K562 (cell line): Measurements from ENCODE around the gene TAF12. TPM values are rescaled to one million over a fixed set of nuclear protein-coding genes. Genes with fewer than 3 reads are reported as not detected.

Experiments used
- DACH1 ChIP-seq: fragments of 450-650 bp; IDR thresholded peaks from 2 replicates; pipeline ENCODE4 v1.6.1; 2018; ENCODE audit not compliant: partially characterized antibody
- EP400 ChIP-seq: fragments of 450-650 bp; IDR thresholded peaks from 2 replicates; pipeline ENCODE4 v1.6.1; 2017; ENCODE audit warnings: antibody characterized with exemption, mild to moderate bottlenecking, moderate library complexity
- ERF ChIP-seq: fragments of 450-650 bp; formaldehyde crosslinking; IDR thresholded peaks from 2 replicates; pipeline ENCODE4 v1.4.0; 2020; ENCODE audit warnings: mild to moderate bottlenecking, mixed read lengths
- HMG20B ChIP-seq: fragments of 250-450 bp; sonication (Bioruptor Pico); IDR thresholded peaks from 2 replicates; pipeline ENCODE4 v1.5.0; 2021; ENCODE audit warnings: mild to moderate bottlenecking
- HNRNPUL1 ChIP-seq: fragments of 200-400 bp; formaldehyde crosslinking; IDR thresholded peaks from 2 replicates; pipeline ENCODE4 v1.6.1; 2017; ENCODE audit warnings: low read length
- NONO ChIP-seq, 2 experiments: fragments of 200-400 bp in 1 of 2; fragments of 450-650 bp in 1 of 2; formaldehyde crosslinking in 1 of 2; IDR thresholded peaks; 2 replicates each; pipeline ENCODE4 v1.6.1; 2017; ENCODE audit warnings: low read depth in 2 of 2, mild to moderate bottlenecking in 2 of 2, moderate library complexity in 2 of 2, low read length in 1 of 2
- NR2C2 ChIP-seq, 2 experiments: fragments of 200-800 bp in 1 of 2; sonication (Bioruptor generic) in 1 of 2; sonication (generic) in 1 of 2; formaldehyde crosslinking in 1 of 2; IDR thresholded peaks; 2 replicates each; pipeline versions ENCODE4 v1.6.1 to v1.8.0; 2016 to 2022; ENCODE audit warnings: mild to moderate bottlenecking in 1 of 2, missing compliant biosample characterization in 1 of 2, missing genetic modification characterization in 1 of 2, missing genetic modification reagents in 1 of 2
- PHTF2 ChIP-seq: fragments of 250-450 bp; sonication (Bioruptor Pico); IDR thresholded peaks from 2 replicates; pipeline ENCODE4 v1.5.0; 2021; ENCODE audit warnings: mild to moderate bottlenecking
- POLR2G ChIP-seq: fragments of 200-400 bp; formaldehyde crosslinking; IDR thresholded peaks from 2 replicates; pipeline ENCODE4 v1.6.1; 2017; ENCODE audit warnings: low read depth, mild to moderate bottlenecking, antibody characterized with exemption, low read length, moderate library complexity
- SAFB2 ChIP-seq: fragments of 200-400 bp; formaldehyde crosslinking; IDR thresholded peaks from 2 replicates; pipeline ENCODE4 v1.6.1; 2018; ENCODE audit warnings: borderline replicate concordance, low read length, low read depth, moderate library complexity; ENCODE audit not compliant: severe bottlenecking
- SIRT6 ChIP-seq: IDR thresholded peaks from one replicate; pipeline ENCODE4 v1.6.1; 2012; ENCODE audit warnings: low read depth, mild to moderate bottlenecking, control low read depth, inconsistent platforms, low read length, moderate library complexity
- SRSF9 ChIP-seq: fragments of 200-400 bp; formaldehyde crosslinking; IDR thresholded peaks from 2 replicates; pipeline ENCODE4 v1.6.1; 2017; ENCODE audit warnings: low read depth, low read length, borderline replicate concordance
- ZKSCAN3 ChIP-seq: fragments of 250-450 bp; sonication (Bioruptor Pico); IDR thresholded peaks from 2 replicates; pipeline ENCODE4 v1.4.0; 2020
- ZNF224 ChIP-seq: sonication (generic); formaldehyde crosslinking; IDR thresholded peaks from 2 replicates; pipeline ENCODE4 v1.8.0; 2022; ENCODE audit warnings: mild to moderate bottlenecking, missing genetic modification reagents
- ZNF436 ChIP-seq: fragments of 250-450, 450-650 bp; sonication (Bioruptor Pico); formaldehyde crosslinking; IDR thresholded peaks from 2 replicates; pipeline ENCODE4 v1.7.0; 2020; ENCODE audit warnings: mild to moderate bottlenecking
- polyA plus RNA-seq, 8 experiments: library from polyadenylated mRNA; depleted of rRNA in 4 of 8; stranded (reverse) in 5 of 8; unstranded in 3 of 8; fragments of >200 nt; fragmentation: Nextera tagmentation in 2 of 8; fragmentation: Illumina TruSeq in 1 of 8; extraction: Ambion mirVana in 2 of 8; extraction: Trizol in 1 of 8; gene quantifications; 2 replicates each; pipeline versions ENCODE4 v1.2.1 to v1.2.3, GENCODE V29; 2011 to 2014; ENCODE audit warnings: inconsistent platforms in 1 of 8, missing spikeins in 1 of 8
- total RNA-seq, 7 experiments: library from RNA; depleted of rRNA in 6 of 7; stranded (reverse); fragments of >200 nt in 6 of 7; fragmentation: Illumina TruSeq in 2 of 7; extraction: Trizol in 2 of 7; gene quantifications; 2 replicates each; pipeline versions ENCODE4 v1.2.1 to v1.2.3, GENCODE V29; 2011 to 2021; ENCODE audit warnings: low replicate concordance in 1 of 7
- TF ChIP-seq, protein P1 (sequence below): fragments of 450-650 bp; formaldehyde crosslinking; IDR thresholded peaks from 2 replicates; pipeline ENCODE4 v1.4.0; 2020; ENCODE audit warnings: mild to moderate bottlenecking, moderate library complexity
- TF ChIP-seq, protein P2 (sequence below), 2 experiments: fragments of 450-650 bp; formaldehyde crosslinking in 1 of 2; IDR thresholded peaks; 2 replicates each; pipeline versions ENCODE4 v1.4.0 to v1.6.1; 2014 to 2020; ENCODE audit warnings: mild to moderate bottlenecking in 2 of 2, borderline replicate concordance in 1 of 2, low read depth in 1 of 2

Gene TAF12
- total and polyA plus RNA-seq, 9 of the 15 experiments (the other 6 are each of a cell fraction or from before 2014, with no cell fraction given): 31.6 to 89.0 (median 50.5) TPM

DNA sequence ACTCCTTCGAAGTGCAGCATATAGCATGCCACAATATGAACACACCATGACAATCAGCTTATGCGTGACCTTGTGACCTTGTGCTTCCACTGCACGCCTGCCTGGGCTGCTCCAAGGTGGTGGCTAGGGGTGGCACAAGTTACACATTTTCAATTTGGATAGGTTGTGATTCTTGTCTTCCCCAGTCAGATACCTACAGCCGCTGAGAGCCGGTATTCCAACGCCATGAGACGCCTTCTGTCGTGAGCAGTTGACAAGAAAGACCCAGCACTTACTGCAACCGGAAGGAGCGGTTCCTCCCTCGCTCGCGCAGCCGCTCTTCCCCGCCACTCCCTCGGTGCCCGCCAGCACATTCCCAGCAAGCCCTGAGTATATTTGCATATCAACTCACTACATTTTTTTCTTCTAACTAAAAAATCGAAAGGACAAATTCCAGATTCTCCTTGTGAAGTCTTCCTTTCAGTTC, 5.2 kb upstream of the TAF12 start (continued):
- TF ChIP-seq NR2C2 (CRISPR knock-in tag; IDR thresholded peaks at IDR 0.05): peak; percentile 86; the same call in 1 of the 2 replicates
- peak; percentile 95 for TF ChIP-seq NR2C2 (tag; IDR thresholded peaks at IDR 0.05)
- TF ChIP-seq HMG20B (CRISPR knock-in tag): no peak
- TF ChIP-seq ZNF224: no peak
- TF ChIP-seq ZNF436: no peak
- peak; percentile 93 for TF ChIP-seq ERF
- TF ChIP-seq DACH1: no peak
- TF ChIP-seq EP400: peak; percentile 91
- TF ChIP-seq NONO (IDR thresholded peaks at IDR 0.05; ENCODE audit: low read depth in 2 of 2, low read length in 1 of 2): peak in 1 of 2 experiments; percentile 48; a peak in 1 of 4 replicates
- no peak for TF ChIP-seq HNRNPUL1
- no peak for TF ChIP-seq ZKSCAN3 (CRISPR knock-in tag)
- TF ChIP-seq, protein P1, sequence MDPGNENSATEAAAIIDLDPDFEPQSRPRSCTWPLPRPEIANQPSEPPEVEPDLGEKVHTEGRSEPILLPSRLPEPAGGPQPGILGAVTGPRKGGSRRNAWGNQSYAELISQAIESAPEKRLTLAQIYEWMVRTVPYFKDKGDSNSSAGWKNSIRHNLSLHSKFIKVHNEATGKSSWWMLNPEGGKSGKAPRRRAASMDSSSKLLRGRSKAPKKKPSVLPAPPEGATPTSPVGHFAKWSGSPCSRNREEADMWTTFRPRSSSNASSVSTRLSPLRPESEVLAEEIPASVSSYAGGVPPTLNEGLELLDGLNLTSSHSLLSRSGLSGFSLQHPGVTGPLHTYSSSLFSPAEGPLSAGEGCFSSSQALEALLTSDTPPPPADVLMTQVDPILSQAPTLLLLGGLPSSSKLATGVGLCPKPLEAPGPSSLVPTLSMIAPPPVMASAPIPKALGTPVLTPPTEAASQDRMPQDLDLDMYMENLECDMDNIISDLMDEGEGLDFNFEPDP (CRISPR knock-in tag): no peak
- no peak for TF ChIP-seq SRSF9
- TF ChIP-seq SAFB2: no peak
- TF ChIP-seq PHTF2 (CRISPR knock-in tag): 0 out of 2 replicates have a peak, but pooled peaks have one; percentile 59
- TF ChIP-seq POLR2G: no peak
- TF ChIP-seq SIRT6: no peak
- TF ChIP-seq, protein P2, sequence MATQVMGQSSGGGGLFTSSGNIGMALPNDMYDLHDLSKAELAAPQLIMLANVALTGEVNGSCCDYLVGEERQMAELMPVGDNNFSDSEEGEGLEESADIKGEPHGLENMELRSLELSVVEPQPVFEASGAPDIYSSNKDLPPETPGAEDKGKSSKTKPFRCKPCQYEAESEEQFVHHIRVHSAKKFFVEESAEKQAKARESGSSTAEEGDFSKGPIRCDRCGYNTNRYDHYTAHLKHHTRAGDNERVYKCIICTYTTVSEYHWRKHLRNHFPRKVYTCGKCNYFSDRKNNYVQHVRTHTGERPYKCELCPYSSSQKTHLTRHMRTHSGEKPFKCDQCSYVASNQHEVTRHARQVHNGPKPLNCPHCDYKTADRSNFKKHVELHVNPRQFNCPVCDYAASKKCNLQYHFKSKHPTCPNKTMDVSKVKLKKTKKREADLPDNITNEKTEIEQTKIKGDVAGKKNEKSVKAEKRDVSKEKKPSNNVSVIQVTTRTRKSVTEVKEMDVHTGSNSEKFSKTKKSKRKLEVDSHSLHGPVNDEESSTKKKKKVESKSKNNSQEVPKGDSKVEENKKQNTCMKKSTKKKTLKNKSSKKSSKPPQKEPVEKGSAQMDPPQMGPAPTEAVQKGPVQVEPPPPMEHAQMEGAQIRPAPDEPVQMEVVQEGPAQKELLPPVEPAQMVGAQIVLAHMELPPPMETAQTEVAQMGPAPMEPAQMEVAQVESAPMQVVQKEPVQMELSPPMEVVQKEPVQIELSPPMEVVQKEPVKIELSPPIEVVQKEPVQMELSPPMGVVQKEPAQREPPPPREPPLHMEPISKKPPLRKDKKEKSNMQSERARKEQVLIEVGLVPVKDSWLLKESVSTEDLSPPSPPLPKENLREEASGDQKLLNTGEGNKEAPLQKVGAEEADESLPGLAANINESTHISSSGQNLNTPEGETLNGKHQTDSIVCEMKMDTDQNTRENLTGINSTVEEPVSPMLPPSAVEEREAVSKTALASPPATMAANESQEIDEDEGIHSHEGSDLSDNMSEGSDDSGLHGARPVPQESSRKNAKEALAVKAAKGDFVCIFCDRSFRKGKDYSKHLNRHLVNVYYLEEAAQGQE (IDR thresholded peaks at IDR 0.05; ENCODE audit: borderline replicate concordance): no peak
- TF ChIP-seq, protein P2 (CRISPR knock-in tag; IDR thresholded peaks at IDR 0.05; ENCODE audit: low read depth): no peak
